CD4-positive, alpha-beta T cell treated with Interleukin-6 for 4 hours (primary cell): ENCODE measurements around the gene ANAPC13.

Experiments used
- DNase-seq: peaks from one replicate; pipeline ENCODE4 v3.0.0-alpha.2; 2020; ENCODE audit warnings: mixed read lengths

The ANAPC13 gene

GRCh38 chr3:134448664-134449063, 37.1 kb downstream of the ANAPC13 start:
- no peak for DNase-seq

- DNase-seq: no peak
Measured at GRCh38 chr3:134447351-134447750, 38.4 kb downstream of the ANAPC13 start.

- DNase-seq: no peak
Measured at GRCh38 chr3:134446800-134447199, 39.0 kb downstream of the ANAPC13 start.

GRCh38 chr3:134445636-134446035, 40.1 kb downstream of the ANAPC13 start:
- no peak for DNase-seq

GRCh38 chr3:134445095-134445494, 40.7 kb downstream of the ANAPC13 start:
- DNase-seq: no peak

- DNase-seq: no peak
Measured at GRCh38 chr3:134441821-134442220, 44.0 kb downstream of the ANAPC13 start.

- DNase-seq: no peak
Measured at GRCh38 chr3:134441321-134441720, 44.5 kb downstream of the ANAPC13 start.

- DNase-seq: no peak
Measured at GRCh38 chr3:134437211-134437752, 48.5 kb downstream of the ANAPC13 start.

GRCh38 chr3:134432236-134432635, 53.5 kb downstream of the ANAPC13 start:
- no peak for DNase-seq

GRCh38 chr3:134430950-134431445, 54.8 kb downstream of the ANAPC13 start:
- no peak for DNase-seq

- DNase-seq: no peak
Measured at GRCh38 chr3:134430174-134430573, 55.6 kb downstream of the ANAPC13 start.

- no peak for DNase-seq
Measured at GRCh38 chr3:134428401-134428800, 57.4 kb downstream of the ANAPC13 start.
